DMS53 (cell line): ENCODE measurements around the gene TNFRSF1B.
A peak's percentile ranks its signal among the peaks of the same experiment; 100 is the strongest.

Experiments
- DNase-seq: peaks from one replicate; lab custom pipeline; 2025; lab: John Stamatoyannopoulos, UW

TNFRSF1B gene

GRCh38 chr1:12194666-12195216 is 27.9 kb downstream of the TNFRSF1B start:
- no peak for DNase-seq

- no peak for DNase-seq
Measured at GRCh38 chr1:12195416-12195815, 28.6 kb downstream of the TNFRSF1B start.

GRCh38 chr1:12196641-12197482 is 30.1 kb downstream of the TNFRSF1B start:
- peak; percentile 89 for DNase-seq

DNA sequence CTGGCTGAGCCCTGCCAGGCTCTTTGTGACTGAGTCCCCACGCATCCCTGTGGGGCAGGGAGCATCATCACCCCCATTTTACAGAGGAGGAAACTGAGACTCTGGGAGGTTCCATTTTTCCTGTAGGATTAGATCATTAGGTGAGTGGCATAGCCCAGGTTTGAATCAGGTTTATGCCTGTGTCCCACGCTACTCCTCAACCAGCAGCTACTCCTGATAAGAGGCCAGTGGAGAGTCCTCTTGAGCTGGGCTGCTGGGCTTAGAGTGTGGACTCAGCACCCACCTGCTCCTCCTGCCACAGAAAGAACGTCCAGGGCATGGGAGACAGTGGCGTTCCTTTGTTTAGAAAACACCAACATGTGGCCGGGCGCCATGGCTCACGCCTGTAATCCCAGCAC is 30.7 kb downstream of the TNFRSF1B start:
- peak; percentile 57 for DNase-seq

- DNase-seq: no peak
Measured at GRCh38 chr1:12200208-12200607, 33.4 kb downstream of the TNFRSF1B start.

DNA sequence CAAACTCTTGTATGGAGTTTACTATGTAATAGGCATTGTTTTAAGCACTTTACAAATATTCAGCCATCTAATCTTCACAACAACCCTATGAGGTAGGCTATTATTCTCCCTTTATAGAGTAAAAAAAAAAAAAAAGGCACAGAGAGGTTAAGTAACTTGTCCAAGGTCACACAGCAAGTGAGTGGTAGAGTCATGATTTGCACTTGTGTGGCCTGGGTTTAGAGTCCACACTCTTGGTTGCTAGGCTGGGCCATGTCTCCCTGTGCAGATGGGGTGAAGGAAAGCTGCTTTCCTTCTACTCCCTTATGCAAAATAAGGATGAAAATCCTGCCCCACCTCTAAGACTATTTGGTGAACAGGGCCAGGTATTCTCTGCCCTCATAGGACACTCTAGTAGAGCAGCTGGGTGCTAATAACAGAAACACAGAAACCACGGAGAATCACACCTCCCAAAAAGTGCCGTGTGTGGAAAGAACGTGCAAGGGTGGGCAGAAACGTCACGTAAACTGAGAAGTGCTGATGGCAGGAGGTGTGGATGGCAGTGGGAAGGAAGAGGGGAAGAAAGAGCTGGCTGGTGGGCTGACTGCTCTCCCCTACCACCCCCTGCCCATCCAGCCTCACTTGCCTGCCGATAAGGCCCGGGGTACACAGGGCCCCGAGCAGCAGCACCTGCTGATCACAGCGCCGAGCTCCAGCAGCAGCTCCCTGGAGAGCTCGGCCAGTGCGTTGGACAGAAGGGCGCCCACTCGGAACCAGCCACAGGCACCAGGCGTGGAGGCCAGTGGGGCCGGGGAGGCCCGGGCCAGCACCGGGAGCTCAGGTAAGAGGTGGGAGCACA is 34.8 kb downstream of the TNFRSF1B start:
- DNase-seq: no peak

GRCh38 chr1:12202190-12202497 is 35.4 kb downstream of the TNFRSF1B start:
- DNase-seq: no peak

DNA sequence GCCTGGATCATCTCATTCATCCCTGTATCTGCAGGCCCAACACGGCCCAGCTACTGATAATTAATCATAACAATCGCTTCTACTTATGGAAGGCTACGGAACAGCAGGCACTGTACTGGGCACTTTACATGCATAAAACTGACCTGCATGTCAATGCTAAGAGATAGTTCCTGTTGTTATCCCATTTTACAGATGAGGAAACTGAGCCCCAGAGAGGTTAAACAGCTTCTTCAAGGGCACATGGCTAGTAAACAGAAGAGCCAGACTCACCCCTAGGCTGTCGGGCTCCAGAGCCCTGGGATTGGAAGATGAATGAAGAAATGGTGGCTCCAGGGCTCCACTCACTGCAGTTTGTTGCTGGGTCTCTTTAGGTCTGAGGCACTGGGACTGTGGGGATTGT is 35.8 kb downstream of the TNFRSF1B start:
- DNase-seq: no peak

- DNase-seq: no peak
Measured at GRCh38 chr1:12203216-12204007, 36.6 kb downstream of the TNFRSF1B start.

DNA sequence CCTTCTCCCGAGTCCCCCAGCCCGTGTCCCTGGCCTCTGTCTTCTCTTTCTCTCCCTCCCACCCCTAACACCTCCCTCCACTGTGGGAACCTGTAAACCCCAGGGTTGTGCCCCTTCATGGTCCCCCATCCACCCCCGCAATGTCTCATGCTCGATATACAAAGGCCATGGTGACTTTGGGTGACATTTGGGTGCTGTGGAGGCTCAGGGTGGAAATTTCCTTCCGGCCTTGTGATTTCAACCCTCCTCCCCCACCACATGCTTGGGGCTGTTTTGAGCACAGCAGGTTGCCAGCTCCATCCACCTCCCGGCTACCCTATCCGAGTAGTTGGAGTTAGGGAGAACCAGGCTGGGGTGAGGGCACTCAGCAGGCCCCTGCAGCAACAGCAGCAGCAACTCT is 37.3 kb downstream of the TNFRSF1B start:
- DNase-seq: no peak

GRCh38 chr1:12204754-12205658 is 38.2 kb downstream of the TNFRSF1B start:
- no peak for DNase-seq

DNA sequence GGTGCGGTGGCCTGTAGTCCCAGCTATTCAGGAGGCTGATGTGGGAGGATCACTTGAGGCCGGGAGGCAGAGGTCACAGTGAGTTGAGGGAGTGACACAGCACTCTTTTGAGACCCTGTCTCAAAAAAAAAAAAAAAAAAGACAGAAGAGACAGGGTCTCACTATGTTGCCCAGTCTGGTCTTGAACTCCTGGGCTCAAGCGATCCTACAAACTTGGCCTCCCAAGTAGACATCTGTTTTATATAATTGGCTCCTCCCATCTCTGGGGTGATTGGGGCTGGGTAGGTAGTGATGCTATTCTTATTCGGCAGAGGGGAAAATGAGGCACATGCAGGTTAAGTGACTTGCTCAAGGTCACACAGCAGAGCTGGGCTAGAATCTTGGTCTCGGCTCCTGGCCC is 39.4 kb downstream of the TNFRSF1B start:
- DNase-seq: no peak

DNA sequence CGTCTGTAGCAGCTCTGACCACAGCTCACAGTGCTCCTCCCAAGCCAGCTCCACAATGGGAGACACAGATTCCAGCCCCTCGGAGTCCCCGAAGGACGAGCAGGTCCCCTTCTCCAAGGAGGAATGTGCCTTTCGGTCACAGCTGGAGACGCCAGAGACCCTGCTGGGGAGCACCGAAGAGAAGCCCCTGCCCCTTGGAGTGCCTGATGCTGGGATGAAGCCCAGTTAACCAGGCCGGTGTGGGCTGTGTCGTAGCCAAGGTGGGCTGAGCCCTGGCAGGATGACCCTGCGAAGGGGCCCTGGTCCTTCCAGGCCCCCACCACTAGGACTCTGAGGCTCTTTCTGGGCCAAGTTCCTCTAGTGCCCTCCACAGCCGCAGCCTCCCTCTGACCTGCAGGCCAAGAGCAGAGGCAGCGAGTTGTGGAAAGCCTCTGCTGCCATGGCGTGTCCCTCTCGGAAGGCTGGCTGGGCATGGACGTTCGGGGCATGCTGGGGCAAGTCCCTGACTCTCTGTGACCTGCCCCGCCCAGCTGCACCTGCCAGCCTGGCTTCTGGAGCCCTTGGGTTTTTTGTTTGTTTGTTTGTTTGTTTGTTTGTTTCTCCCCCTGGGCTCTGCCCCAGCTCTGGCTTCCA is 40.1 kb downstream of the TNFRSF1B start:
- peak; percentile 45 for DNase-seq

GRCh38 chr1:12208271-12208670 is 41.5 kb downstream of the TNFRSF1B start:
- no peak for DNase-seq

DNA sequence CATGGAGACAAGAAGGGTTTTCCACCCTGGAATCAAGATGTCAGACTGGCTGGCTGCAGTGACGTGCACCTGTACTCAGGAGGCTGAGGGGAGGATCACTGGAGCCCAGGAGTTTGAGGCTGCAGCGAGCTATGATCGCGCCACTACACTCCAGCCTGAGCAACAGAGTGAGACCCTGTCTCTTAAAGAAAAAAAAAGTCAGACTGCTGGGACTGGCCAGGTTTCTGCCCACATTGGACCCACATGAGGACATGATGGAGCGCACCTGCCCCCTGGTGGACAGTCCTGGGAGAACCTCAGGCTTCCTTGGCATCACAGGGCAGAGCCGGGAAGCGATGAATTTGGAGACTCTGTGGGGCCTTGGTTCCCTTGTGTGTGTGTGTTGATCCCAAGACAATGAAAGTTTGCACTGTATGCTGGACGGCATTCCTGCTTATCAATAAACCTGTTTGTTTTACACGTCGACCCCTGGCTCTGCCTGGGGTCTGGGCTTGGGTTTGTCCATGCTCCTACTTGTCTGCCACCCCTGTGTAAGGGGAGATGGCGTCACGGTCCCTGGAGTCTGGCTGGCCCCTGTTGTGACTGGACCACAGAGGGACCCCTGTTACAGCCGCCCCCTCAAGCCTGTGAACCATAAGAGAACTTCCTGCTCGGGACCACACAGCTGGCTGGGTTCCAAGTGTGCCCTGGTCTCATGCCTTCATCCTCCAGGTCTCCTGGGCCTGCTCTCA is 42.1 kb downstream of the TNFRSF1B start:
- DNase-seq: peak; percentile 84

DNA sequence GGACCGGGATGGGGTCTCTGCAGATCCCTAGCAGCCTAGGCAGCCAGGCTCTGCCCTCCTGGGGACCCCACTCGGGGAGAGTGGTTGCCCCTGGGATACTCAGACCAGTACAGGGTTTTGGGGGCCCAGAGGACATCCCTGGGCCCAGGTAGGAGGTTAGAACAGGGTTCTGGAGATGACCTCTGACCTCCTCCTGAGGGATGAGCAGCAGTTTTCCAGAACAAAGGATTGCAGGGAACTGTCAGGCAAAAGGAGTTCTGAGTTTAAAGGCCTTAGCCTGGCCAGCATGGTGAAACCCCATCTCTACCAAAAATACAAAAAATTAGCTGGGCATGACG is 42.7 kb downstream of the TNFRSF1B start:
- no peak for DNase-seq

- no peak for DNase-seq
Measured at GRCh38 chr1:12215118-12215961, 48.5 kb downstream of the TNFRSF1B start.

DNA sequence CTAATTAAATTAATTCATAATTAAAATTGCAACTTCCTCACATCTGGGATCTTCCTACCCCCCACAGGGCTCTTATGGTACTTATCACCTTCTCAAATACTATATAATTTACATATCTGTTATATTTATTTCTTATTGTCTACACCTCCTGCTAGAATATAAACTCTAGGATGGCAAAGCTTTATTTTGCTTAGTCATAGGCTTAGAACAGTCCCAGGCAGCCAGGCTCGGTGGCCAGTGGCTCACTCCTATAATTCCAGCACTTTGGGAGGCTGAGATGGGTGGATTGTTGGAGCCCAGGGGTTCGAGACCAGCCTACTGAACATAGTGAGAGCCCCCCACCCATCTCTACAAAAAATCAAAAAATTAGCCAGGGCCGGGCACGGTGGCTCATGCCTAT is 53.0 kb downstream of the TNFRSF1B start:
- DNase-seq: no peak

DNA sequence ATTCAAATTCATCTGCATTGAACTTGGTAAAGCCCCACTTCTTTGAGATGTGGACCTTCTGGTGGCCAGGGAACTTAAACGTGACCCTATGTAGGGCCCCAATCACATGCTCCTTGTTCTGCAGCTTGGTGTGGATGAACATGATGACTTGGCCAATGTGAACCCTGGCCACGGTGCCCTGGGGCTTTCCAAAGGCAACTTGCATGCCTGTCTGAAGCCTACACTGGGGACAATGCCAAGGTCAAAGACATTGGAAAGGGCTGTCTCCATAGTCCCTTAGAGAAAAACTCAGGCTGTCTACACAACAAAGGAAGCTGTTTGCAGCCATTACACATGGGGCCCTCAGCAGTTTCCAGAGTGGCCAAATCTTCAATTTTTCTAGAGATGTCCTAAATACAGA is 54.1 kb downstream of the TNFRSF1B start:
- no peak for DNase-seq
